ENCODE measurements around the gene ALDH4A1. TPM values are rescaled to one million over a fixed set of nuclear protein-coding genes. Genes with fewer than 3 reads are reported as not detected.

ALDH4A1 gene
- total RNA-seq = 1 to 10 TPM; 1.4 to 1.5 TPM
- polyA plus RNA-seq = 1 to 10 TPM; 1.1 to 1.6 TPM

- Histone ChIP-seq H3K4me1 (ENCODE audit: insufficient read depth, low read length) (peaks cover 23% of the 10 kb centered on the region), H3K9me3 (ENCODE audit: control insufficient read depth in 1 of 2, low read length in 2 of 2) (no peaks in the 10 kb centered on the region), H3K27ac (ENCODE audit: low read depth, low read length) (peak within 1 kb of the TSS; percentile 66), H3K27me3 (ENCODE audit: insufficient read depth, low read length) (no peaks in the 10 kb centered on the region), H3K36me3 (ENCODE audit: insufficient read depth, low read length) (peaks cover 5% of the 10 kb centered on the region), H3K4me3 (ENCODE audit: low read length in 2 of 2) (peak within 1 kb of the TSS; percentile 47 to 67)
- Mint-ChIP-seq H3K36me3 (peaks cover 0 to 21% of the 10 kb centered on the region in 2 donors), H3K27me3 (no peaks in the 10 kb centered on the region), H3K9me3 (no peaks in the 10 kb centered on the region), H3K4me3 (peak within 1 kb of the TSS; percentile 90 to 96 (median 92)), H3K27ac (peak within 1 kb of the TSS; percentile 92 to 99 (median 97)), H3K4me1 (peaks cover 11 to 45% (median 22%) of the 10 kb centered on the region in 4 donors)
- CTCF ChIA-PET (ENCODE audit: partially characterized antibody) = interaction anchor here (0.7 to 17.3 kb wide), 10 partner anchors 11 to 177 kb away, joined by 3 to 443 read pairs (median 6); no protein-coding TSS in a partner anchor
- intact Hi-C loops (cut with micrococcal nuclease) = loop anchor here (1.0 kb wide), 2 partner anchors 18 to 54 kb away; partner anchors contain the start of gene IFFO2
- DNase-seq = peak; percentile 93 to 97 (median 94)
- POLR2A ChIA-PET (ENCODE audit: partially characterized antibody) = interaction anchor here (0.6 to 4.6 kb wide), 20 partner anchors 10 to 583 kb away, joined by 3 to 55 read pairs (median 6); partner anchors contain the start of genes CAPZB and IFFO2
These were observed at the start of gene ALDH4A1 for GRCh38 chr1:18902523-18903290. Gene ALDH4A1, minus strand, starts transcription at chr1:18902555. Its CDS starts 32 bp downstream, at chr1:18902523.

GRCh38 chr1:18951818-18952391 lies 49.5 kb upstream of the ALDH4A1 start:
- DNase-seq = peak; percentile 88 to 93 (median 89)

GRCh38 chr1:18951416-18951815 lies 49.1 kb upstream of the ALDH4A1 start:
- intact Hi-C loops (cut with micrococcal nuclease) = no loop called here
- no peaks in the 10 kb centered on the region for H3K27me3 Mint-ChIP-seq
- Histone ChIP-seq H3K36me3 (ENCODE audit: insufficient read depth, low read length) (no peaks in the 10 kb centered on the region), H3K4me1 (ENCODE audit: insufficient read depth, low read length) (peaks cover 88% of the 10 kb centered on the region), H3K4me3 (ENCODE audit: low read length in 2 of 2) (peak overlapping the region; percentile 43 to 65), H3K9me3 (ENCODE audit: control insufficient read depth in 1 of 2, low read length in 2 of 2) (no peaks in the 10 kb centered on the region), H3K27me3 (ENCODE audit: insufficient read depth, low read length) (no peaks in the 10 kb centered on the region), H3K27ac (ENCODE audit: low read depth, low read length) (peak overlapping the region; percentile 98)
- H3K4me1 Mint-ChIP-seq = peaks cover 56 to 91% (median 76%) of the 10 kb centered on the region in 4 donors
- H3K36me3 Mint-ChIP-seq = peaks cover 3 to 34% of the 10 kb centered on the region in 2 donors
- no peaks in the 10 kb centered on the region for H3K9me3 Mint-ChIP-seq
- peak overlapping the region; percentile 91 to 98 (median 94) for H3K4me3 Mint-ChIP-seq
- H3K27ac Mint-ChIP-seq = peak overlapping the region; percentile 98 to 100 (median 100)
- POLR2A ChIA-PET (ENCODE audit: partially characterized antibody) = interaction anchor here (1.1 to 20.6 kb wide), 8 partner anchors 8 to 122 kb away, joined by 3 to 599 read pairs (median 8); partner anchors contain the start of gene ALDH4A1
- no peak for DNase-seq
- CTCF ChIA-PET (ENCODE audit: partially characterized antibody) = interaction anchor here (1.8 to 12.4 kb wide), 5 partner anchors 8 to 49 kb away, joined by 6 to 206 read pairs (median 19); partner anchors contain the start of gene ALDH4A1

More at GRCh38 chr1:18951818-18952391, 49.5 kb upstream of the ALDH4A1 start:
- intact Hi-C loops (cut with micrococcal nuclease) = no loop called here
- peak overlapping the region; percentile 98 for H3K27ac ChIP-seq (ENCODE audit: low read depth, low read length)
- no peaks in the 10 kb centered on the region for H3K9me3 ChIP-seq (ENCODE audit: control insufficient read depth in 1 of 2, low read length in 2 of 2)
- ChIA-PET POLR2A (ENCODE audit: partially characterized antibody) (interaction anchor here (1.7 to 20.6 kb wide), 6 partner anchors 9 to 122 kb away, joined by 4 to 599 read pairs (median 10); partner anchors contain the start of gene ALDH4A1), CTCF (ENCODE audit: partially characterized antibody) (interaction anchor here (1.8 to 12.4 kb wide), 5 partner anchors 8 to 49 kb away, joined by 6 to 206 read pairs (median 19); partner anchors contain the start of gene ALDH4A1)
- H3K27me3 ChIP-seq (ENCODE audit: insufficient read depth, low read length) = no peaks in the 10 kb centered on the region
- Mint-ChIP-seq H3K27ac (peak overlapping the region; percentile 98 to 100 (median 100)), H3K27me3 (no peaks in the 10 kb centered on the region), H3K9me3 (no peaks in the 10 kb centered on the region), H3K4me1 (peaks cover 54 to 88% (median 72%) of the 10 kb centered on the region in 4 donors), H3K4me3 (peak overlapping the region; percentile 91 to 98 (median 94)), H3K36me3 (peaks cover 3 to 36% of the 10 kb centered on the region in 2 donors)
- peak overlapping the region; percentile 43 to 65 for H3K4me3 ChIP-seq (ENCODE audit: low read length in 2 of 2)
- H3K4me1 ChIP-seq (ENCODE audit: insufficient read depth, low read length) = peaks cover 84% of the 10 kb centered on the region
- H3K36me3 ChIP-seq (ENCODE audit: insufficient read depth, low read length) = no peaks in the 10 kb centered on the region

GRCh38 chr1:18950401-18951026 lies 48.2 kb upstream of the ALDH4A1 start:
- peak overlapping the region; percentile 98 to 100 (median 100) for H3K27ac Mint-ChIP-seq
- H3K4me1 Mint-ChIP-seq = peaks cover 62 to 98% (median 83%) of the 10 kb centered on the region in 4 donors
- H3K4me3 Mint-ChIP-seq = peak overlapping the region; percentile 91 to 98 (median 94)
- ChIA-PET CTCF (ENCODE audit: partially characterized antibody) (interaction anchor here (1.4 to 12.4 kb wide), 4 partner anchors 18 to 40 kb away, joined by 4 to 206 read pairs (median 81); no protein-coding TSS in a partner anchor), POLR2A (ENCODE audit: partially characterized antibody) (interaction anchor here (0.6 to 20.6 kb wide), 11 partner anchors 12 to 123 kb away, joined by 3 to 599 read pairs (median 5); partner anchors contain the start of gene ALDH4A1)
- H3K27me3 ChIP-seq (ENCODE audit: insufficient read depth, low read length) = no peaks in the 10 kb centered on the region
- no peaks in the 10 kb centered on the region for H3K36me3 ChIP-seq (ENCODE audit: insufficient read depth, low read length)
- H3K36me3 Mint-ChIP-seq = peaks cover 3 to 34% of the 10 kb centered on the region in 2 donors
- no peaks in the 10 kb centered on the region for H3K27me3 Mint-ChIP-seq
- H3K4me3 ChIP-seq (ENCODE audit: low read length in 2 of 2) = peak overlapping the region; percentile 34 to 65
- H3K9me3 Mint-ChIP-seq = no peaks in the 10 kb centered on the region
- H3K4me1 ChIP-seq (ENCODE audit: insufficient read depth, low read length) = peaks cover 97% of the 10 kb centered on the region
- H3K9me3 ChIP-seq (ENCODE audit: control insufficient read depth in 1 of 2, low read length in 2 of 2) = no peaks in the 10 kb centered on the region
- intact Hi-C loops (cut with micrococcal nuclease) = loop anchor here (1.0 kb wide), 1 partner anchor 24 kb away; no protein-coding TSS in a partner anchor
- peak in 3 of 5 donors; percentile 27 to 59 (median 36) for DNase-seq
- peak overlapping the region; percentile 98 for H3K27ac ChIP-seq (ENCODE audit: low read depth, low read length)

- no peaks in the 10 kb centered on the region for H3K9me3 ChIP-seq (ENCODE audit: control insufficient read depth in 1 of 2, low read length in 2 of 2)
- H3K4me3 ChIP-seq (ENCODE audit: low read length in 2 of 2) = peak overlapping the region; percentile 59 to 65
- H3K36me3 Mint-ChIP-seq = peaks cover 3 to 28% of the 10 kb centered on the region in 2 donors
- peak overlapping the region; percentile 98 to 100 (median 100) for H3K27ac Mint-ChIP-seq
- no peaks in the 10 kb centered on the region for H3K9me3 Mint-ChIP-seq
- CTCF ChIA-PET (ENCODE audit: partially characterized antibody) = interaction anchor here (1.4 to 12.4 kb wide), 4 partner anchors 18 to 39 kb away, joined by 4 to 206 read pairs (median 81); no protein-coding TSS in a partner anchor
- no peaks in the 10 kb centered on the region for H3K27me3 Mint-ChIP-seq
- peak overlapping the region; percentile 91 to 98 (median 94) for H3K4me3 Mint-ChIP-seq
- peaks cover 66 to 98% (median 87%) of the 10 kb centered on the region in 4 donors for H3K4me1 Mint-ChIP-seq
- peaks cover 100% of the 10 kb centered on the region for H3K4me1 ChIP-seq (ENCODE audit: insufficient read depth, low read length)
- no peak for DNase-seq
- intact Hi-C loops (cut with micrococcal nuclease) = loop anchor here (1.0 kb wide), 1 partner anchor 24 kb away; no protein-coding TSS in a partner anchor
- H3K36me3 ChIP-seq (ENCODE audit: insufficient read depth, low read length) = no peaks in the 10 kb centered on the region
- H3K27ac ChIP-seq (ENCODE audit: low read depth, low read length) = peak overlapping the region; percentile 98
- no peaks in the 10 kb centered on the region for H3K27me3 ChIP-seq (ENCODE audit: insufficient read depth, low read length)
- POLR2A ChIA-PET (ENCODE audit: partially characterized antibody) = interaction anchor here (0.6 to 20.6 kb wide), 12 partner anchors 8 to 124 kb away, joined by 3 to 599 read pairs (median 6); partner anchors contain the start of genes ALDH4A1 and IFFO2
These were observed 47.5 kb upstream of the ALDH4A1 start for GRCh38 chr1:18949686-18950400.

All from CD4-positive, alpha-beta memory T cell (primary cell).